Measurements from ENCODE around the gene FOSL2.

Gene FOSL2

GRCh38 chr2:28412625-28413151, 20.0 kb downstream of the FOSL2 start:
- DNase-seq (ENCODE audit: low spot score) = no peak

- no peak for DNase-seq (ENCODE audit: low spot score)
Measured at GRCh38 chr2:28413152-28413898, 20.7 kb downstream of the FOSL2 start.

- no peak for DNase-seq (ENCODE audit: low spot score)
Measured at GRCh38 chr2:28413899-28414295, 21.2 kb downstream of the FOSL2 start.

GRCh38 chr2:28414583-28414982, 21.9 kb downstream of the FOSL2 start:
- no peak for DNase-seq (ENCODE audit: low spot score)

- DNase-seq (ENCODE audit: low spot score) = no peak
Measured at GRCh38 chr2:28415010-28415409, 22.4 kb downstream of the FOSL2 start.

GRCh38 chr2:28415715-28416114, 23.1 kb downstream of the FOSL2 start:
- DNase-seq (ENCODE audit: low spot score) = no peak

GRCh38 chr2:28419003-28419402, 26.3 kb downstream of the FOSL2 start:
- DNase-seq (ENCODE audit: low spot score) = no peak

- DNase-seq (ENCODE audit: low spot score) = no peak
Measured at GRCh38 chr2:28419443-28420270, 27.0 kb downstream of the FOSL2 start.

GRCh38 chr2:28420722-28421121, 28.1 kb downstream of the FOSL2 start:
- DNase-seq (ENCODE audit: low spot score) = no peak

GRCh38 chr2:28422908-28423741, 30.5 kb downstream of the FOSL2 start:
- no peak for DNase-seq (ENCODE audit: low spot score)

- peak; percentile 52 for DNase-seq (ENCODE audit: low spot score)
Measured at GRCh38 chr2:28423856-28424605, 31.4 kb downstream of the FOSL2 start.

GRCh38 chr2:28424799-28425463, 32.3 kb downstream of the FOSL2 start:
- DNase-seq (ENCODE audit: low spot score) = peak; percentile 22

GRCh38 chr2:28425464-28425835, 32.8 kb downstream of the FOSL2 start:
- no peak for DNase-seq (ENCODE audit: low spot score)

GRCh38 chr2:28427741-28428415, 35.2 kb downstream of the FOSL2 start:
- no peak for DNase-seq (ENCODE audit: low spot score)

GRCh38 chr2:28428486-28428885, 35.8 kb downstream of the FOSL2 start:
- DNase-seq (ENCODE audit: low spot score) = no peak

- DNase-seq (ENCODE audit: low spot score) = no peak
Measured at GRCh38 chr2:28429636-28430376, 37.1 kb downstream of the FOSL2 start.

- DNase-seq (ENCODE audit: low spot score) = no peak
Measured at GRCh38 chr2:28430377-28430765, 37.7 kb downstream of the FOSL2 start.

GRCh38 chr2:28430788-28431418, 38.2 kb downstream of the FOSL2 start:
- DNase-seq (ENCODE audit: low spot score) = no peak

- no peak for DNase-seq (ENCODE audit: low spot score)
Measured at GRCh38 chr2:28431741-28432140, 39.1 kb downstream of the FOSL2 start.
